Umbilical cord (tissue), 2 donors: Measurements from ENCODE around the gene TRPC3. TPM values are rescaled to one million over a fixed set of nuclear protein-coding genes. Genes with fewer than 3 reads are reported as not detected.
A peak's percentile ranks its signal among the peaks of the same experiment; 100 is the strongest.

Experiments used
- DNase-seq: peaks from one replicate; pipeline ENCODE4 v3.0.0-alpha.2; 2015; ENCODE audit warnings: low spot score
- total RNA-seq: library from RNA; depleted of rRNA; stranded (reverse); fragments of >200 nt; gene quantifications from one replicate; pipeline ENCODE4 v1.2.3, GENCODE V29; 2014; ENCODE audit warnings: low replicate concordance; ENCODE audit not compliant: insufficient read depth

TRPC3 gene
- total RNA-seq: 8.7 TPM

DNA sequence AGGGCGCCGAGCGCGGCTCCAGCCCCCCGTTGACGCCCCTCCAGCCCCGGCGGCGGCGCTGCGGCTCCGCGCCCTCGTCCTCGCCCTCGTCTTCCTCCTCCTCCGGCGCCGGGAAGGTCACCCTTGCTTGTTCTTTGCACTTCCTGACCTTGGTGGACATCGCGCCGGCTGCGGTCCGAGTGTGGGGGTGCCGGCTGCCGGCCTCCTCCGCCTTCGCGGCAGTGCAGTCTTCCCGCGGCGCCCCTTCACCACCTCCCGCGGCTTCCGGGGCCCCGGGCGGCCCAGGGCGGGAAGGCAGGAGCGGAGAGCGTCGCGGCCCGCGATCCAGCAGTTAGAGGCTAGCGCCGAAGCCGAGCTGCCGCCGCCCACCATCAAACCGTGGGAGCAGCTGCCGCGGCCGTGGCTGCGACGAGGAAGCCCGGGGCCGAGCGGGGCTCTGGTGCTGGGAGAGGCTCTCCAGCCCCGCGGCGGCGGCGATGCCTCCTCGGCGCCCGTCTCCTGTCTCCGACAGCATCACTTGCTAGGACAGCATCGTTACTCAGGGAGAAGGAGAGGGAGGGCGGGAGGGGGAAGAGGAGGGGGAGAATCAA lies at the start of gene TRPC3:
TRPC3 (minus strand) TSS at position 540 of the 590 bp plus-strand sequence; CDS start at position 160, 380 bp downstream.
- DNase-seq: peak; percentile 19

DNA sequence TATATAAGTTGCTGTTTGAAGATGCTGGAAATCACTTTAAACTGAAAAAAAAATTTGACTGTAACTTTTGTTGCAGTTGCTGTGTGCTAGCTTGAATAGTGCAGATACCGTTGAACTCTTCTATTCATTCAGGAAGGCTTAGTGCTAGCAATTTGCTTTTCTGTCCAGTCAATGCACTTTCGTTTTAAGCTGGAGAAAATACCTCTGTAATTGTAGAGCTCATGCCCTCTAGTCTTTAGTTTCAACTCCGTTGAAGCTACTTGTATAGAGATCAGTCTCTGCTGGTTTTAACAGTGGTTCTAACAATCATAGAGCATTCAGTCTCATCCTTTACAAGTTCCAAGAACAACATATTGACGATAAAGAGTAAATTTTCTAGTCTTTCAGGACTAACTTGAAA lies 49.0 kb upstream of the TRPC3 start:
- no peak for DNase-seq

DNA sequence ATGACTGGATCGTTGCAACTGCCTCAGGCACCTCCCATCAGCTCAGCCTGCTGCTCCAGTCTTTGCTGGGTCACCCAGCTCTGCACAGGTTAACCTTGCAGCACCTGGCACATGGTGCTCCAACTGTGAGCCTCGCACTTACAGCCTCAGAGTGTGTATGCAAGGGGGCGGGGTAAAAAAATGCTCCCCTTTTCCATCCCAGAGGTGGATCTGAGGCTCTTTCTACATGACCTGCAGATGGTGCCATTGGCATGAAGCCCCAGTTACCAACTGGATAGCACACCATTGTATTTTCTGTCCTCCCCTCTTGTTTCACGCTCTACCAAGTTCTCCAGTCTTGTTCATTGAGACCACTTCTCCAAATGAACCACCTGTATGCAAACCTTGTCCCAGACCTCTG lies 46.2 kb upstream of the TRPC3 start:
- DNase-seq: no peak

DNA sequence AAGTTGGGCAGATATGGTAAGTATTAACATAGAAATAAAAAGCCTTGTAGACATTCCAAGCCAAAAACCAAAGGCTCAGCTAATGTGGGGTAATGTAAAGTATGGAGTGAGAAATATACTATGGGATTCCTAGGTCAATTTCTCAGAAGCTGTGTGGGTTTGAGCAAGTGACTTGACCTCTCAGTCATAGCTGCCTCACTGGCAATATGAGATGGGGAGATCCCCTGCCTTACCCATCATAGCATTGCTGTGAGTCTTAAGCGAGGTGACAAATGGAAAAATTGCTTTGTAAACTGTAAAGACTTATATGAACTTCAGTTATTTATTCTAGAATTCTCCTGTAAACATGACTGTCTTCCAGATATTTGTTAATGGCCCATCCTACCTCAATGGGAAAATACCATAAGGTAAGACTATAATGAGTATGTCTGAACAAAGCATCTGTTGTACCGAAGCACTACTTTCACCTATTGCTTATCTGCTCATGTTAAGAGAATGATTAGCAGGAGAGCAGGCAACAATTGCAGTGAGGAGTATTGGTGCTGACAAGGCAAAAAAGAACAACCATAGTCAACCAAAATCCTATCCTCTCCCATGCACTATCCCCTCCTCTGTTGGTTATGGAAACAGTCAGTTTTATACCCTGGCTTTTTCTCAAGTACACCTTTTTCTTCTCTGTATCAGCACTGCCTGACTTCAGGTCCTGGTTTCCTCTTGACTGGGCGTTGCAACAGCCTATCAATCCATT lies 44.1 kb upstream of the TRPC3 start:
- no peak for DNase-seq

DNA sequence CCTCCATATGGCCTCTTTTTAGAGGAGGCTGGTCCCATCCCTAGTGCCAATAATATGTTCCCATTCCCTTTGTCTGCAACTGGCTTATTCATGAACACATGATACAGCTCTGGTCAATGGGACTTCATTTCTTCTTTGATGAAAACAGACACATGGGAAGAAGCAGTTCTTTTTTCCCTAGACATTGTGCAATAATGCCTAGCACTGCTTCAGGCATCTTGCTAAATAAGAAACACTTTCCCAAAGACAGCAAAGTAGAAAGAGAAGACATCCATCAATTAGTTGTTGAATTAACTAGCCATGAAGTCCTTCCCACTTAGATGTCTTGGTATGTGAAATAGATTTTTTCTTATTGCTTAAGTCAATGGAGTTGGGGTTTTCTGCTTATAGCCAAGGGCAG lies 40.1 kb upstream of the TRPC3 start:
- DNase-seq: no peak

DNA sequence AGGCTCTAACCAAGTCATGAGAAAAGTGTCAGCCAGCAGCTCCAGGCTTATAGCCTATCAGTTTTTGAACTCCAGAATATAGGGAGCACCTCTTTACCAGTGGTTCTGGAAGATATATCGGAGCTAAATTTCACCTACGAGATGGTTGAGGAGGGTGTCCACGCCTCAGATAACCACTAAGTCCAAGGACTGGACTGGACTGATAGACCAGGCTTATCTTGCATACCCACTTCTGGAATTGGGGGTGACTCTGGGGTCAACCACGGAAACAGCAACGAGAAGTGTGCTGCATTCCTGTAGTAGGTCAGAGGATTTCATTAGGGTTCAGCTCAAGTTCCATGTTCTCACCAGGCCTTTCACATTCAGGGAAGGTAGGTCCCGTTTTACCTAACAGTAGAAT lies 38.6 kb upstream of the TRPC3 start:
- DNase-seq: no peak

DNA sequence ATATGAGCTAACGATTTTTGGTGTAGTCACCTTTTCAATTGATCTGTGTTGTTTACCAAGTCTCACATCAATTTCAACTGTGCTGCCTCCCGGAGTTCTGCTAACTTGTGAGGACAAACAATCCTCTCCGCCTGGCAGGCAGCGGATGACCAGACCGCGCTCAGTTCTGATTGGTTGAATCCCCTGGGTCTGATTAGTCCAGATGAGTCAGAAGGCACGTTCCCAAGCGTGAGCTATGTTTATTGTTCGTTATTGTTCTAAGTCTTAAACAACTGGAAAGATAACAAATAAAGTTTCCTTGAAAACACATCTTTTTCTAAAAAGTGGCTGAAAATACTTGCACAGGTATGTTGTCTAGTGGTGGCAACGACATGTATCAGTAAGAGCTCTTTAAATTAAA lies 37.9 kb upstream of the TRPC3 start:
- no peak for DNase-seq

DNA sequence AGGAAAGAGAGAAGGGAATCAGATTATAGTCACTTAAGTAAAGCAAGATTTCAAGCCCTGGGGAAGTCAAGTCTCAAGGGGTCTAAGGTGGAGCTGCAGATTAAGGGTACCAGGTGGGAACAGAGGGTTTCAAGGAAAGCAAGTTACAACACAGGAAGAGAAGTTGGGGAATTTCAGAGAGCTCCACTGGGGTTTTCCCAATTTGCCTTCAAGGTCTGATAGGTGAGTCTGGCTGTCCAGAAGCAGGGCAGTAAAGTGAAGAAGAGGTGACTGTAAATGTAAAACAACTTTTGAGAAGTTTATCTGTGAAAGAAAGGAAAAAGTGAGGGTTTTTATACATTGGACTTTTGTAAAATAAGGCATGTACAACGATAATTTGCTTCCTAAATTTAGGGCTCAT lies 37.1 kb upstream of the TRPC3 start:
- DNase-seq: no peak

DNA sequence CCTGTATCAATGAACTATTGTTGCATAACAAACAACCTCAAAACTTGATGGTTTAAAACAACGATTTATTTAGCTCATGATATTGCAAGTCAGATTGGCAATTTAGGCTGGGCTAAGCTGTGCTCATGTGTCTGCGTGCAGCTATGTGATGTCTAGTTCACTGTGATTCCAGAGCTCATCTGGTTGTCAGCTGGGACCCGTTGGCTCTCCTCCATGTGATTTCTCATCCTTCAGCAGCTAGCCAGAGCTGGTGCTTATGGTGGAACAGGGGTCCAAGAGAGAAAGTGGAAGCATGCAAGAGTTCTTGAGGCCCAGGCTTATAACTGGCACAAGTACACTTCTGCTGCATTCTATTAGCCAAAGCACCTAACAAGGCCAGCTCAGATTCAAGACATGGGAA lies 28.8 kb upstream of the TRPC3 start:
- DNase-seq: peak; percentile 5

DNA sequence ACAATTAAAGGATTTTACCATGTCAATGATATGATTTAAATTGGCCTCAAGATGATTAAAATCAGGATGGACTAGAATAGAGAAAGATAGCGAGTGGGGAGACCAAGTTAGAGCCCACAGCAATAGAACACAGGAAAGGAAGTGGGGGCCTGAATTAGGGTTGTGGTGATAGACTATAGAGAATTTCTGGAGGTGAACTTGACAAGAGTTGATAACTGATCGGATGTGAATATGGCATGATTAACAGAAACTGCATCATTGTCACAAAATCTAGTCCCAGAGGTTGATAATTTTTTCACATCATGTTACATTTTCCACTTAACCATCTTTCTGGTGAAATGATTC lies 26.3 kb upstream of the TRPC3 start:
- no peak for DNase-seq

DNA sequence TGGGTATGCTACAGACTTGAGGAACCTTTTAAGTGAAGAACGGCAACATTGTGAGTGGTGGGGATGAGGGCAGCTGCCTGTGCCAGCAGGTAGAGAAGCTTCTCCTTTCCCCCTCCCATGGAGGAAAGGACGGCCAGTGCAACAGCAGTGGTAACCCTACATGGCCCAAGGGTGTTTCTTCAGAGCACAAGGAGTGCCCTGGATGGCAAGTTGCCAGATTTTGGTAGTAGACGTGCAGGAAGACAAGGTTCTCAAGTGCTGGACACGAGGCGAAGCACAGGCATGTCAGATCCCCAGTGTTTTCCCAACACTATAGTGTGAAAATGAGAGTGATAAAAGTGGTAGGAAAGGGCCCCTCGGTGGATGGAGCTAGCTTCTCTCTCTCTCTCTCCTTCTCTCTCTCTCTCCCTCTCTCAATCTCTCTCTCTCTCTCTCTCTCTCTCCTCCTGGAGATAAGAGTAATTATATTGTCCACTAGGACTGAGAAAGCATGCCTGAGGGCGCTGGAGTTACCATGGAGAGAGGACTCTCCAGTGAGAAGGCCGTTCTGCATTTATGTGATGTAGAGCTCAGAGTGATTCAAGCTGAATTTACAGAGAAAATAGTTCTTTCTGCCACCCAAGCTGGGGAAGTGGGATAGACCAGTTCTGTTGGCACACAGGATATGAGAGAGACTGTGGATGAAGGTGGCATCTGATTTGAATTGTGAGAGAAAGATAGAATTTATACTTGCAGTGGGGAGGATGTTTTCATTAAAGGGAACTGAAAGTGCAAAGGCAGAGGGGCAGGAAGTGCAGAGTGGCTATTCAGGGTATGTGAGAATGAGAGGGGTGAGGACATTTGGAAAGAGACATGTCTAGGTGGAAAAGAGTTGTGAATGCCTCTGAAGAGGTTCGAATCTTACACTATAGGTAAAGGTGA lies 25.7 kb upstream of the TRPC3 start:
- DNase-seq: peak; percentile 21

DNA sequence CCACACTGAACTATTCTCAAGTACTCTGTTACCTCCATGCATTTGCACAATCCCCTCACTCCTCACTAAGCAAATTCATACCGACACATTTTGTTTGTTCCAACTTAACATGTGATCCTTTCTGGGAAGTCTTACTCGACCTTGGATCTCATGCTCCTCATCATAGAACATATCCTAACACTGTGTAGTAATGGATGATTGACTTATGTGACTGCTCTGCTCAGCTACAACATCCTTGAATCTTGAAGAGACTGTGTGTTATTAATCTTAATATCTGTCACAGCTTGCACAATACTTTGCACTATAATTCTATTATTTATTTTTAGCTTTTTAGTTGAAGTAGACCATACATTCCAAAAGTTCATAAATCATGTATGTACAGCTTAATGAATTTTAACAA lies 23.9 kb upstream of the TRPC3 start:
- DNase-seq: no peak

DNA sequence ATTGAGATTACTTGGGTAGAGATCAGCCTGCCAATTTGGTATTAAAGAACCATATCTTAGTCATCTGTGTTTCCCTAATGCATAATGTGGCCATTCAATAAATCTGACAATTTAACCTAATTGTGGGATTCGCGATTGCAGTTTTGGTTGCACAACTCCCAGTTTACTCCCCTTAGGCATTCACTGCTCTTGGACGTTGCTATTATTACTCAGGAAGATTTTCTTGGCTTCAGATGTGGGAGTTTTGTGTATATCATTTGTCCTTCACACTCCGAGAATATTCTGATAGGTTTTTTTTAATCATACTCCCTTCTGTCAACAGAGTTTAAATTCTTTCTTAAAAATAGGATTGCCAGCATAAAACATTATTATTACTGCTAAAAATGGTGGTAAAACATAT lies 22.0 kb upstream of the TRPC3 start:
- no peak for DNase-seq

DNA sequence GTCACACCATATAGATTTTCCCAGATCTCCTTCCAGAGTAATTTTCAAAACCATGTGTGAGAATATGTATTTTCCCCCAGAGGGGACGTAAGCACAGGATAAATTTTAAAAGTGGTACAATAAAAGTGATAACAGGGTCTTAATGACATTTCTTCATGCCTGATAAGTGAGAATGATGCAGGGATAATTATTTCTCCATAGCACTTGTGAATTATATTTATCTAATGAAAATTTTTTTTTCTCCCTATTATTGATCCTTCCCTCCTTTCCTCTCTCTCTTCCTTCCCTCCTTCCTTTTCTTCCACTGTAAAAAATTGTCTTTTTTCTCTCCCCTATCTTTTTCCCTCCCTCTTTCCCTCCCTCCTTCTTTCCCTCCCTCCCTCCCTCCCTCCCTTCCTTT lies 17.0 kb upstream of the TRPC3 start:
- DNase-seq: no peak

DNA sequence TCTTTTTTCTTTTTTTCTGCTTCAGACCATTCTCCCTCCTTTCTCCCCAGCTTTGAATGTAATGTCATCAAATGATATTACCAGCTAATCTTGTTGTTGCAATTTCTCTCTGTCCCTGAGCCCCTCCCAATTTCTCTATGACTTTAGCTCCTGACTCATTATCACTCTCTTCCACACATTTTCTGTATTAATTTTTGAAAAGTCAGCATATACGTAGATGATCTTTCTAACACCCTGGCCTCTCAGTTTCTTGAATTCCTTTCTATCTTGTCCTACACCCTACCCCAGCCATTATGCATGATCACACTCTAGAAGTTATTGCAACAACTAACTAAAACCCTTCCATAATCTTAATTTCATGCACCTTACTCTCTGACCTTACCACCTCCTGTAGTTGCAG lies 13.1 kb upstream of the TRPC3 start:
- DNase-seq: no peak

DNA sequence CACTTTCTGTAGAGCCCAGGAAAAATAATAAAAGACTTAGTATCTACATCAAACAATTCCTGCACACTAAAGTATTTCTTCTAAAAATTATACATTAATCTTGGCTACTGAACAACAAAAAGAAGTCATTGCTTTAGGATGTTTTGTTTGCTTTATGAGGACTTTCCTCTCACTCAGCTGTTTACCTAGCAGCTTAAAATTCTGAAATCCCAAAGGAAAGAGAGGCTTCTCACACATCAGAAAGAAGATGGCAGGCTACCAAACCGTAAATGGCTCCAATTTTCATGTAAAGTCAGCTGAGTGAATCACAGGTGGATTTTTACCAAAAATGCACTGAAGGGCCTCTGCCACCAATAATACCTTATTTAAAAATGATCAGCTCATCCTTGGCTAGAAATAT lies 9.0 kb upstream of the TRPC3 start:
- DNase-seq: no peak

DNA sequence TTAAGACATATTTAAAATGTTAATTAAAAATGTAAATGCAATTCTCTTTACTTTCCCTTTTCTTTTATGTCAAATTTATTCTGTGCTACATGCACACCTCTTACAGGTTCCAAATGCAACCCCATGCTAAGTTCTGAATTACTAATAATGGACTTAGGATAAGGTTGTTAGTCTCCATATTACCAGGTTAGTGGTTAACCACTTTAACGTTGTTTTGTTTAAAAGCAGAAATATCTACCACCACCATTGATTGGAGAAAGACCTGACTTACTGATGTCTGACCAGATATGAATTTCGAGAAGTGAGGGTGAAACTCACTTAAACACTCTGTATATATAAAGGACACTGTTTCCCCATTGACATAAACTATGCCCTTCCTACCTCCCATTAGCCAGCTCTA lies 6.9 kb upstream of the TRPC3 start:
- no peak for DNase-seq

DNA sequence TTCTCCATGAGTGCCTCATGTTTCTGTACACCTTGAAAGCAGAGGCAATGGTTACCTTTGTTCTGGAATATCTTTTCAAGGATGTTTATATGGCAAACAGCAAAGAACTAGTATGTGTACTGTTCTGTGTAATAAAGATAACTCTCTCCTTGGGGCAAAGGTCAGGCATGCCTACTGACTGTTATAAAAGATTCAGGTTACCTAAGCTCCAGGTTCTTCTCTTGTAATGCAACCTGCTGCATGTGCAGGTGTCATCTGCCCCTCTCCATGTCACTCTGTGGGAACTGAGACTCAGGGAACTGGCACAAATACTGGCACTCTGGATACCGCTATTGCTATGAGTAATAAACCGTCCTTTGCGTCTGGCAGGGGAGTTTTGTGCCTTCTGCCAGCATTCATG lies 5.4 kb upstream of the TRPC3 start:
- DNase-seq: no peak

DNA sequence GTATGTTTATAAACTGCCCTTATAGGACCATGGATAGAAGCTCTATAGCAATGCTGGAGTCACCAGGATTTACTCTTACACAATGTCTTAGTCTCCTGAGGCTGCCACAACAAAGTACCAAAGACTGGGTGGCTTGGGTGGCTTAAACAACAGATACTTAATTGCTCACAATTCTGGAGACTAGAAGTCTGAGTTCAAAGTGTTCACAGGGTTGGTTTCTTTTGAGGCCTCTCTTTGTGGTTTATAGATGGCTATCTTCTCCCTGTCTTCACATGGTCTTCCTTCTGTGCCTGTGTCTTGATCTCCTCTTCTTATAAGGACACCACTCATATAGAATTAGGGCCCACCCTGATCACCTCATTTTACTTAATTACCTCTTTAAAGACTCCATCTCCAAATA lies 2.0 kb upstream of the TRPC3 start:
- DNase-seq: no peak

DNA sequence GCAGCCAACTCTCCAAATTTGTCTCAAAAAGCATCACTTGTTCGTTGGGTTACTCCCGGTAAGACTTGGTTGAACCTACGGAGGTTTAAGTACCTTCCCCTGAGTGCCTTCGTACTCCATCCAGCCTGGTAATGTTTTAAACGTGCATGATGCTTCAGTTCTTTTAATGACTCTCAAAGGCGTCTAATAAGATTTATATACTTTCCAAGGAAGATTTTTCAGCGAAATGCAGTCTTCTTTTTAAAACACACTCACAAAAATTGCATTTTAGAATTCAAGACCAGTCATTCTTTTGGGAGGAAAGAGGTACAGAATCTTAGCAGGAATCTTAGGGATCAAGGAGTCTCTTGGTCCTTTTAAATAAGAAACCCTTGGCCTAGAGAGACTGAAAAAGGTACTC lies 430 bp upstream of the TRPC3 start:
- no peak for DNase-seq

DNA sequence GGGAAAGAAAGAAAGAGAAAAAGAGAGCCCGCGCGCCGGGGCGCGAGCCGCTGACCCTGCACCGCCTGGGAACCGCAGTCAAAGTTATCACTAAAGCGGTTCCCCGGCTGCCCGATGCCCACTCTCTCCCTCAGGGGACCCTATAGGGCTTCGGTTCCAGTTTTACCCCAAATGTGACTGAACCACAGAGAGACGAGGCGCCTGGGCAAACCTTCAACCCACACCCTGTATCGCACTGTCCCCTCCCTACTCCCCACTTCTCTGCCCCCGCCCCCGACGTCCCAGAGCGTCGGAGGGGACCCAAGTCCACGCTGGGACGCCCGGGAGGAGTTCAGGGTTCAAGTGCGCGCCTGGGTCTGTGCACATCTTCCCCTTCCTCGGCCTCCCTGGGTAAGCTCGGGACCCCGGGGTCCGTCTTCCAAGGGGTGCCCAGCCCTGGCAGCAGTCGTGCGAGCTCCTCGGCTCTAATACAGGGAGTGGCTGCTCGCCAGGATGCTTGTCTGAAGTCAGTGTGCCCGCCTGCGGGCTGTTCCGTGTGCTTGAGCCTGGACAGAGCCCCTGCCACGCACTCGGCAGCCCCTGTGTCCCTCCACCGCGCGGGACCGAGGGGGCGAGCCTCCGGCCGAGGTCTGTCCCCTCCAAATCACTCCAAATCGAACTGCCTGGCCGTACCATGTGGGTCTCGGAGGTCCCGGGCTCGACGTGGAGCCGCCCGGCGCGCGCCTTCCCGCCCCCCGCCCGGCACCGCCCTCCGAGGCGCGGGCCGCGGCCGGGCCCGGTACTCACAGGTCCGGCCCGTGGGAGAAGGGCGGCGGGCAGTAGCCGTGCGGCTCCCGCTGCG lies 960 bp downstream of the TRPC3 start:
- peak; percentile 26 for DNase-seq

DNA sequence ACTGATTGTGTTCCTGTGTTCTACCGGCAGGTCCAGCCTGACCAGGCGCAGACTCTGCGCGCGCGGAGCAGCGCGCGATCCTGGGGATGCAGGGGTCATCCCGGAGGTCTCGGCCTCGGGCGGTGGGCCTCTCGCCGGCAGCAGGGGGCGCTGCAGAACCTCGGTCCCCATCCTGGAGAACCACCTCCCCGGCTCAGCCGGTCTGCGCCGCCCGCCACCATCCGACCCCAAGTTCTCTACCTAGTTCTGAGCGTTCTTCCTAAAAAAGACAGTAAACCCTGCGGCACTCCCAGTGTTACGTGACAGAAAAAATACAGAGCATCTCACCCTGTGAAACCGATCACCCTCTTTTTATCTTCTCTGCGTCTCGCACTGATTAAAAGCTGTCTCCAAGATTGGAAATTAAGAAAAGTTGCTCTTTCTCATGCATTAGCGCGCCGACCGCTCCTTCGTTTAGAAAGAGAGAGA lies 1.6 kb downstream of the TRPC3 start:
- peak; percentile 71 for DNase-seq
